Kidney epithelial cell (primary cell): Measurements from ENCODE around the gene R3HDM4. TPM values are rescaled to one million over a fixed set of nuclear protein-coding genes. Genes with fewer than 3 reads are reported as not detected.
"Not testable (repeated sequence)": the region's sequence is repeated elsewhere in the genome, so short reads cannot be mapped to it uniquely, and the experiment has no call there.

ENCODE experiments used
- DNase-seq: peaks from one replicate; pipeline ENCODE4 v3.0.0-alpha.2; 2010; ENCODE audit warnings: low read depth
- H3K27me3 ChIP-seq: 2 replicates; pipeline ENCODE4 v1.6.0; 2011; ENCODE audit warnings: low read length; ENCODE audit not compliant: control insufficient read depth, insufficient read depth
- H3K36me3 ChIP-seq: 2 replicates; pipeline ENCODE4 v1.5.1; 2011; ENCODE audit warnings: low read length; ENCODE audit not compliant: control insufficient read depth, insufficient read depth
- H3K4me3 ChIP-seq: 2 replicates; pipeline ENCODE4 v1.5.1; 2011; ENCODE audit warnings: low read depth, mild to moderate bottlenecking, control low read depth, low read length
- total RNA-seq: library from RNA; depleted of rRNA; stranded (reverse); fragments of >200 nt; gene quantifications from 2 replicates; pipeline ENCODE4 v1.2.3, GENCODE V29; 2015
- TF ChIP-seq, protein P1 (sequence below): IDR thresholded peaks from 2 replicates; pipeline ENCODE4 v1.5.1; 2011; ENCODE audit warnings: mild to moderate bottlenecking, moderate library complexity, low read length, control low read depth, inconsistent platforms; ENCODE audit not compliant: insufficient read depth, poor library complexity, severe bottlenecking

The R3HDM4 gene
- total RNA-seq, 1 donor from 2014 or later, result 61.5 TPM

DNA sequence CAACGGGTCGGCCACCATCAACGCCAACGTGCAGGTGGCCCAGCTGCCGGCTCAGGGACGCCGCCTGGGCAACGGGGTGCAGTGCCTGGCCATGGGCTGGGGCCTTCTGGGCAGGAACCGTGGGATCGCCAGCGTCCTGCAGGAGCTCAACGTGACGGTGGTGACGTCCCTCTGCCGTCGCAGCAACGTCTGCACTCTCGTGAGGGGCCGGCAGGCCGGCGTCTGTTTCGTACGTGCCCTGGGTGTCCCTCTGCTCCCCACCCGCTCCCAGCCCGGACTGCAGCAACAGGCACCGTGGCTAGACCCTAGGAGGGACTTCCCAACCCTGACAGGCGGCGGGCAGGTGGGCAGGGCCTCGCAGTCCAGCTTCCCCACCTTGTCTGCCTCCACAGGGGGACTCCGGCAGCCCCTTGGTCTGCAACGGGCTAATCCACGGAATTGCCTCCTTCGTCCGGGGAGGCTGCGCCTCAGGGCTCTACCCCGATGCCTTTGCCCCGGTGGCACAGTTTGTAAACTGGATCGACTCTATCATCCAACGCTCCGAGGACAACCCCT lies 57.4 kb downstream of the R3HDM4 start:
- H3K27me3 ChIP-seq, result peaks cover 38% of the 10 kb centered on the region
- H3K4me3 ChIP-seq, result no peak overlapping the region
- no peak for DNase-seq
- TF ChIP-seq, protein P1, sequence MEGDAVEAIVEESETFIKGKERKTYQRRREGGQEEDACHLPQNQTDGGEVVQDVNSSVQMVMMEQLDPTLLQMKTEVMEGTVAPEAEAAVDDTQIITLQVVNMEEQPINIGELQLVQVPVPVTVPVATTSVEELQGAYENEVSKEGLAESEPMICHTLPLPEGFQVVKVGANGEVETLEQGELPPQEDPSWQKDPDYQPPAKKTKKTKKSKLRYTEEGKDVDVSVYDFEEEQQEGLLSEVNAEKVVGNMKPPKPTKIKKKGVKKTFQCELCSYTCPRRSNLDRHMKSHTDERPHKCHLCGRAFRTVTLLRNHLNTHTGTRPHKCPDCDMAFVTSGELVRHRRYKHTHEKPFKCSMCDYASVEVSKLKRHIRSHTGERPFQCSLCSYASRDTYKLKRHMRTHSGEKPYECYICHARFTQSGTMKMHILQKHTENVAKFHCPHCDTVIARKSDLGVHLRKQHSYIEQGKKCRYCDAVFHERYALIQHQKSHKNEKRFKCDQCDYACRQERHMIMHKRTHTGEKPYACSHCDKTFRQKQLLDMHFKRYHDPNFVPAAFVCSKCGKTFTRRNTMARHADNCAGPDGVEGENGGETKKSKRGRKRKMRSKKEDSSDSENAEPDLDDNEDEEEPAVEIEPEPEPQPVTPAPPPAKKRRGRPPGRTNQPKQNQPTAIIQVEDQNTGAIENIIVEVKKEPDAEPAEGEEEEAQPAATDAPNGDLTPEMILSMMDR, result no peak
- H3K36me3 ChIP-seq, result no peaks in the 10 kb centered on the region

DNA sequence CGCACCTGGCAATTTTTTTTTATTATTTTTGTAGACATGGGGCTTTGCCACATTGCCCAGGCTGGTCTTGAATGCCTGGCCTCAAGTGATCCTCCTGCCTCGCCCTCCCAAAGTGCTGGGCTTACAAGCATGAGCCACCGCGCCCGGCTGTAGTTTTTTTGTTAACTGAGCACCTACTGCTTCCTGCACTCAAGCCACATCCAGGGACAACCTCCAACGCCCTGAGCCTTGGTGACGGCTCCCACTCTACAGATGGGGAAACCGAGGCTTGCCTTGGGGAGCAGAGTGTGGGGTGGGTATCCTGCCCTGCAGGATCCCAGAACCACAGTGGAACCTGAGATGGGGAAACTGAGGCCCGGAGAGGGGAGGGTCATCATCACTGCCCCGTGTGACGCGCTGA lies 57.9 kb downstream of the R3HDM4 start:
- Histone ChIP-seq H3K27me3 (peaks cover 36% of the 10 kb centered on the region), H3K4me3 (no peak overlapping the region), H3K36me3 (no peaks in the 10 kb centered on the region)
- no peak for DNase-seq
- TF ChIP-seq, protein P1, result no peak

DNA sequence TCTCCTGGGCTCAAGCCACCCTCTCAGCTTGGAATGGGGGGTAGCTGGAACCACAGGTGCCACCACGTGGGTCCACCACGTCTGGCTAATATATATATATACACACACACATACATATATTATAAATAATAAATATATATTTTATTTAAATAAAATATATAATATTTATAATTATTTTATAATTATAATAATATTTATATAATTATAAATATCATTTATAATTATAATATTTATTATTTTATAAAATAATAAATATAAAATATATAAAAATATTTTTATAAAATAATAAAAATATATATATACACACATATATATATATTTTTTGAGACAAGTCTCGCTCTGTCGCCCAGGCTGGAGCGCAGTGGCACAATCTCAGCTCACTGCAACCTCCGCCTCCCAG lies 58.5 kb downstream of the R3HDM4 start:
- TF ChIP-seq, protein P1, result no peak
- DNase-seq, result no peak

DNA sequence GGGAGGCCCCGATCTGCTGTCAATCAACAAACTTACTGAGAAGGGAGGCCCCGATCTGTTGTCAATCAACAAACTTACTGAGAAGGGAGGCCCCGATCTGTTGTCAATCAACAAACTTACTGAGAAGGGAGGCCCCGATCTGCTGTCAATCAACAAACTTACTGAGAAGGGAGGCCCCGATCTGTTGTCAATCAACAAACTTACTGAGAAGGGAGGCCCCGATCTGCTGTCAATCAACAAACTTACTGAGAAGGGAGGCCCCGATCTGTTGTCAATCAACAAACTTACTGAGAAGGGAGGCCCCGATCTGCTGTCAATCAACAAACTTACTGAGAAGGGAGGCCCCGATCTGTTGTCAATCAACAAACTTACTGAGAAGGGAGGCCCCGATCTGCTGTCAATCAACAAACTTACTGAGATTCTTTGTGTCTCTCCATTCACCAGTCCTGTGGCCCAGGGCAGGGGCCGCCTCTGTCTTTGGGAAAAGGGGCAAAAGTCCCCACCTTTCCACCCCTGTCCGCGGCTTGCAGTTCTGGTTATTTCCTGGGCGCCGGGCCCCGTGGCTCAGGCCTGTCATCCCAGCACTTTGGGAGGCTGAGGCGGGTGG lies 59.3 kb downstream of the R3HDM4 start:
- H3K36me3 ChIP-seq, DNase-seq, H3K4me3 ChIP-seq: not testable (repeated sequence)
- peaks cover 31% of the 10 kb centered on the region for H3K27me3 ChIP-seq

More for the DNA sequence above, 58.5 kb downstream of the R3HDM4 start:
- H3K4me3 ChIP-seq, result no peak overlapping the region
- no peaks in the 10 kb centered on the region for H3K36me3 ChIP-seq
- H3K27me3 ChIP-seq, result peaks cover 36% of the 10 kb centered on the region

DNA sequence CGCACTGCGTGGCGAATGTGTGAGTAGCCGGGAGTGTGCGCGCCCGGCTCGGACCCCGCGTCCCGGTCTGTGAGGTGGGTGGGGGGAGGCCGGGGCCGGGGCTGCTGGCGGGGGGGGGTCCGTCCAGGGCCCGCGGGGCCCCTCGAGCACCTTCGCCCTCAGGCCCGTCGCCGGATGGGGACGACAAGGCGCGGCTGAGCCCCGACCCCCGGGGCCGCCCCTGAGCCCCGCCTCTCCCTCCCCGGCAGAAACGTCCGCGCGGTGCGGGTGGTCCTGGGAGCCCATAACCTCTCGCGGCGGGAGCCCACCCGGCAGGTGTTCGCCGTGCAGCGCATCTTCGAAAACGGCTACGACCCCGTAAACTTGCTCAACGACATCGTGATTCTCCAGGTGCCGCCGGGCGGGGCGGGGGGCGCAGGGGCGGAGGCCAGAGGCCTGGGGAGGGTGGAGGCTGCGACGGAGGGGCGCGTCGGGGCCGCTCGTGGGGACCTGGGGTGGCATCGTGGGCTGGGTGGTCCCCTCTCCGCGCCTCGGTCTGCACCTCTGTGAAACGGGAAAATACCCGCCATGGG lies 59.9 kb downstream of the R3HDM4 start:
- no peaks in the 10 kb centered on the region for H3K36me3 ChIP-seq
- TF ChIP-seq, protein P1, result no peak
- no peak overlapping the region for H3K4me3 ChIP-seq
- DNase-seq, result no peak
- peaks cover 35% of the 10 kb centered on the region for H3K27me3 ChIP-seq

DNA sequence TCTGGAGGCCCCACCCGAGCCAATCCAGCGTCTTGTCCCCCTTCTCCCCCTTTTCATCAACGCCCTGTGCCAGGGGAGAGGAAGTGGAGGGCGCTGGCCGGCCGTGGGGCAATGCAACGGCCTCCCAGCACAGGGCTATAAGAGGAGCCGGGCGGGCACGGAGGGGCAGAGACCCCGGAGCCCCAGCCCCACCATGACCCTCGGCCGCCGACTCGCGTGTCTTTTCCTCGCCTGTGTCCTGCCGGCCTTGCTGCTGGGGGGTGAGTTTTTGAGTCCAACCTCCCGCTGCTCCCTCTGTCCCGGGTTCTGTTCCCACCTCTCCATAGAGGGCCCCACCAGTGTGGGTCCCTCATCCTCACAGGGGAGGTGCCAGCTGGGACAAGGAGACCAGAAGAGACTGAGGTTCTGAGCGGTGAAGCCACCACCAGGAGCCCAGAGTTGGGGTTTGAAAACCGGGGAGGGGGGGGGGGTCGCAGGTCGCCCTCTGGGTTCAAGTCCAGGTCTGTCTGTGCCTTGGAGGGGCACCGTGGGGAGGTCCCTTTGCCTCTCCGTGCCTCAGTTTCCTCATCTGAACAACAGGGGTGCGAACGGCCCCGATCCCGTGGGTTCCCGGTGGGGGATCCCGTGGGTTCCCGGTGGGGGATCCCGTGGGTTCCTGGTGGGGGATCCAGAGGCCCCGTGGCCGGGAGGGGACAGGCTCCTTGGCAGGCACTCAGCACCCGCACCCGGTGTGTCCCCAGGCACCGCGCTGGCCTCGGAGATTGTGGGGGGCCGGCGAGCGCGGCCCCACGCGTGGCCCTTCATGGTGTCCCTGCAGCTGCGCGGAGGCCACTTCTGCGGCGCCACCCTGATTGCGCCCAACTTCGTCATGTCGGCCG lies 60.6 kb downstream of the R3HDM4 start, which contains the start of gene ELANE:
TSS of gene ELANE (plus strand) at position 168 of the 878 bp plus-strand sequence. CDS start at position 194, 26 bp downstream.
- Histone ChIP-seq H3K36me3 (no peaks in the 10 kb centered on the region), H3K27me3 (peaks cover 42% of the 10 kb centered on the region), H3K4me3 (no peak within 1 kb of the TSS)
- no peak for DNase-seq
- TF ChIP-seq, protein P1, result no peak
